Posterior cingulate gyrus (tissue), 11 donors: Measurements from ENCODE around the gene PTS.

Experiments used
- DNase-seq, 10 donors: peaks; one replicate each; pipeline versions ENCODE4 v3.0.0 to v3.0.0-alpha.2; 2020 to 2021; ENCODE audit warnings: mixed read lengths in 3 of 10
- intact Hi-C: fragments of 100-400 bp; cut with DNase I; formaldehyde crosslinking; loops from one replicate; pipeline ENCODE4 v1.15.1; 2023

Gene PTS

GRCh38 chr11:112219476-112220232 is 6.6 kb upstream of the PTS start:
- intact Hi-C loops, result loop anchor here (1.0 kb wide), 1 partner anchor 61 kb away; no protein-coding TSS in a partner anchor
- DNase-seq, result peak in 5 of 10 donors; percentile 9 to 26 (median 17)

- intact Hi-C loops, result no loop called here
Observed at GRCh38 chr11:112221274-112221835, 4.9 kb upstream of the PTS start.

DNA sequence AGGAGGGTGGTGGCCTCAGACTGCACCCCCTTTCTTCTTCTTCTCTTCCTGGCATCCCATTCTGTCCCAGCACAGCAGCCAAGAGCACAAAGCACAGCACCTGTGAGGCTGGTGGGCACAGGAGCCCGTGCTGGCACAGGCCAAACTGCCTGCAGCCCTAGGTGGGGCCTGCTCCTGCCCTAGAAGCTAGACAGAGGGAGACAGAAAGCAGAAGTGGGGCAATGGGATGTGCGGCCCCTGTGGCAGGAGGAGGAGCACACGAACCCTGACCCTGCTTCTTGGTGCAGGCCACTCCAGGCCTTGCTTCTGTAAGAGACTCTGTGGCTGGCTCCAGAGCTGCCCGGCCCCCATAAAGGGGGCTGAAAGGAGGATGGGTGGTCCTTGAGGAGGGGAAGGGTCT is 3.9 kb upstream of the PTS start:
- intact Hi-C loops, result no loop called here
- no peak for DNase-seq

More at GRCh38 chr11:112221274-112221835, 4.9 kb upstream of the PTS start:
- DNase-seq, result no peak

GRCh38 chr11:112223121-112223520 is 3.1 kb upstream of the PTS start:
- DNase-seq, result no peak
- intact Hi-C loops, result no loop called here

DNA sequence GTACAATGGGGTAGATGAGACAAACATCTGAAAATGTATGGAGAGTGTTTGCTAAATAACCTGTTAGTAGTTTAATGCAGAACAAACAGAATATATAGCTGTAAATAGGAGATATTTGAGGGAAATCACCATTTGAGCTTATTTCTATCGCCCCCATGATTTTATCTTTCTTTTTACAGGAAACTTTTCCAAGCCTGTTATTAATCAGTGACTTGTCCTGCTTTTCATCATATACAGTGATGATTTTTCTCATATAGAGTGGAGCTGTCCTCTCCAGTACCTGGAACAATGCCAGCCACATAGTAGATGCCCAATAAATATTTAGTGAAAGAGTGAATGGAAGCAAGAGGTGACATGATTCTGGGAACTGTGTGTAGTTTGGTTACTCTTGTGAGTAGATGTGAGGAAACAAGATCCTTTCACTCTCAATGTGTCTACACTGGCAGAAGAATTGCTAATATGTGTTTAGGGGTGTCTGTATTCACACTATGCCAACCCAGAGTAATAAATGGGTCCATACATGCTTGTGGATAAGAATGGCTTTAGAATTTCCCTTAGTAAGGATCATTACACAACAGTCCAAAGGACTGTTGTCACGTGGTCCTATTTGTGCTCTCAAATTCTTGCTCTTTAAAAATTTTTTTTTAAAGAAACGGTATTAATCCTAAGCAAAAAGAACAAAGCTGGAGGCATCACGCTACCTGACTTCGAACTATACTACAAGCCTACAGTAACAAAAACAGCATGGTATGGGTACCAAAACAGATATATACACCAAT is 2.3 kb upstream of the PTS start:
- intact Hi-C loops, result no loop called here
- DNase-seq, result no peak

GRCh38 chr11:112225753-112226061 is 521 bp upstream of the PTS start:
- no peak for DNase-seq
- intact Hi-C loops, result loop anchor here (2.0 kb wide), 1 partner anchor 55 kb away; no protein-coding TSS in a partner anchor

- intact Hi-C loops, result loop anchor here (2.0 kb wide), 1 partner anchor 54 kb away; no protein-coding TSS in a partner anchor
- DNase-seq, result peak in 2 of 10 donors; percentile 57 to 66
Observed at GRCh38 chr11:112226831-112227401, 688 bp downstream of the PTS start.

DNA sequence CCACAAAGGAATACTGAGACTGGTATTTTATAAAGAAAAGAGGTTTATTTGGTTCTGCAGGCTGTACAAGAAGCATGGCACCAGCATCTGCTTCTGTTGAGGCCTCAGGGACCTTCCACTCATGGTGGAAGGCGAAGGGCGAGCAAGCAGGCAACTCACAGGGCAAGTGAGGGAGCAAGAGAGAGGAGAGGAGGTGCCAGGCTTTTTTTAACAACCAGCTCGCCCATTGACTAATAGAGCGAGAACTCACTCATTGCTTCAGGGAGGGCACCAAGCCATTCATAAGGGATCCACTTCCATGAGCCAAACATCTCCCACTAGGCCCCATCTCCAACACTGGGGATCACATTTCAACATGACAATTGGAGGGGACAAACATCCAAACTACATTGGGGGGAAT is 1.2 kb downstream of the PTS start:
- intact Hi-C loops, result loop anchor here (2.0 kb wide), 1 partner anchor 53 kb away; no protein-coding TSS in a partner anchor

DNA sequence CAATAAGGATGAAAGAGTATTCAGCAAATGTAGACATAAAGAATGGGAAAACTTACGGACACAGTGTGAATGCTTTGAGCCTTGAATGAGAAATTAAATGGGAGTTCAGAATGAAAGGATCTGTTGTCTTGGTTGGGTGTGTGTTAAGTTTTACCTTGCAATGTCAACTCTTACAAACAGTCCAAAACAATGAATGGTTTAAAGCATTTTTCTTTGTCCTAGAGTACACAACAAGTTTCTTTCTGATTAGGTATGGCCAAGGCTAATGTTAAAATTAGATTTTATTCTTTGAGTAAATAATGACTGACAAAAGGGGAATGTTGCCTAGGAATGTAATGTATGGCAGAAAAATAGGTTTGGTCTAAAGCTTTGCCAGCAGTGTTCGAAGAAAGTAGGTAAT is 2.5 kb downstream of the PTS start:
- intact Hi-C loops, result no loop called here
- no peak for DNase-seq

More for the DNA sequence above, 1.2 kb downstream of the PTS start:
- peak in 1 of 10 donors; percentile 36 for DNase-seq

DNA sequence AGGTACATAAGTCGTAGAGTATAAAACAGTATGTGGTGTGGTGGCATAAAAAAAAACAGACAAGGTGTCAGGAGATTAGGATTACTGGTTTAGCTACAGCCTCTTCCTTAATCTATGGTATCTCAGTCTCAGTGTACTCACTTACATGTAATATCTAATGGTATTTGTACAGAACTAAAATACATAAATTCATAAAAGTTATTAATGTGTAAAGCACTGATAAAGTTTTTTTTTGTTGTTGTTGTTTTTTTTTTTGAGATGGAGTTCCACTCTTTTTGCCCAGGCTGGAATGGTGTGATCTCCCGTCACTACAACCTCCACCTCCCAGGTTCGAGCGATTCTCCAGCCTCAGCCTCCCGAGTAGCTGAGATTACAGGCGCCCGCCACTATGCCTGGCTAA is 2.9 kb downstream of the PTS start:
- intact Hi-C loops, result no loop called here
- DNase-seq, result no peak

DNA sequence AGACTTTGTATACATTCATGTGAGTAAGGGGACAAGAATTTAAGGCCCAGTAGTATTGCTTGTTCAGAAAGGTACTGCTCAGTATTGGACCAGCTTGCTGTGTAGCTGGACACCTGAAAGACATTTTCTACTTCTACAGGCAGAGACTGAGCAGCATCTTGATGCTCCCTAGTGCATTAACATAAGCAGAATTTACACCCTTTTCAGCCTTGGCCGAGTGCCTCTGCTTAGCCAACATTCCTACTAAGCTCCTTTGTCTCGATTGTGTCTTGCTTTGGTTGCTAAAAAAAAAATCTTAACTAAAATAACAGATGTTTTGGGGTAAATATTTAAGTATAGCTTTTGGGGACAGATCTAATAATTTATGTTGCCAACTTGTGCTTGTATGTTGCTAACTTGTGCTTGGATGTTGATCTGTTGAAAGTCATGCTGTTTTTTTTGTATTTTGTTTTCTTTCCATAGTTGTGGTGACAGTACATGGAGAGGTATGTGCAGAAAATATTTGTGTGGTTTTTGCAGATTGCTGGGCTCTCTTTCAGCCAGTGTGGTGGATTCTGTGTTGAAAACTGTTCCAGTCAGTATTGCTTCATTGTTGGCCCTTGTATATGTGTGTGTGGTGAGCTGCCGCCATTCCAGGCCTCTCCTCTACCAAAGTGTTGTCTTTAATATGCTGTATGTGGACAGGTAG is 3.7 kb downstream of the PTS start:
- DNase-seq, result no peak

GRCh38 chr11:112231952-112232351 is 5.7 kb downstream of the PTS start:
- intact Hi-C loops, result no loop called here
- DNase-seq, result no peak

More for the DNA sequence above, 3.7 kb downstream of the PTS start:
- intact Hi-C loops, result no loop called here

- intact Hi-C loops, result no loop called here
- DNase-seq, result no peak
Observed at GRCh38 chr11:112235750-112236390, 9.6 kb downstream of the PTS start.

GRCh38 chr11:112237451-112237850 is 11.2 kb downstream of the PTS start:
- intact Hi-C loops, result no loop called here
- no peak for DNase-seq

DNA sequence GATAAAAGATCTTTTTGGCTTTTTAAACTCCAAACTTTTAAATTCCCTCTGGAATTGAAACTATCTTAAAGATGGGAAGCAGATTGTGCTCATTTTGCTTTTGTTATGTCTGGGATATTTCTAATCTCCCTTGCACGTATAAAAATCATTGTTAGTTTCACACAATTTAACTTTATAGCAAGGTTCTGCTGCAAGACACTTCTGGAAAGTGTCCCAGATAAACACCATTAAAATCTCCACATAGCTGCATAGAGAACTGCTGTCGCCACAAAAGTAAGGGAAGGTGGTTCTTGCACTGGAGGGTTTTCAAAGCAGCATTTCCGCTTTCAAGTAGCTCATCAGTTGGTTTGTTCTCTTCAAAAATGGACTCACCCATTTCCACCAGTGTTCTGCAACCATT is 11.8 kb downstream of the PTS start:
- DNase-seq, result no peak
- intact Hi-C loops, result no loop called here

- intact Hi-C loops, result no loop called here
- DNase-seq, result no peak
Observed at GRCh38 chr11:112241486-112241885, 15.3 kb downstream of the PTS start.

GRCh38 chr11:112247201-112247600 is 21.0 kb downstream of the PTS start:
- DNase-seq, result no peak
- intact Hi-C loops, result no loop called here

GRCh38 chr11:112248201-112248600 is 22.0 kb downstream of the PTS start:
- intact Hi-C loops, result no loop called here

GRCh38 chr11:112249871-112250610 is 23.8 kb downstream of the PTS start:
- intact Hi-C loops, result no loop called here
- no peak for DNase-seq

More at GRCh38 chr11:112248201-112248600, 22.0 kb downstream of the PTS start:
- no peak for DNase-seq
